ENCODE data around the gene DPP3. TPM values are rescaled to one million over a fixed set of nuclear protein-coding genes. Genes with fewer than 3 reads are reported as not detected.
A peak's percentile ranks its signal among the peaks of the same experiment; 100 is the strongest.

DPP3 gene
- total and polyA plus RNA-seq, 2 donors (not counting 1 experiment from before 2014, with no cell fraction given), result 33.6 to 39.6 TPM

GRCh38 chr11:66545701-66546367 is 65.6 kb downstream of the DPP3 start, which contains the start of gene ZDHHC24:
Gene ZDHHC24, minus strand, starts transcription at chr11:66546048. Its CDS starts 45 bp downstream, at chr11:66546003.
- Histone ChIP-seq H3K4me2 (ENCODE audit: extremely low read depth, insufficient read depth, low read length) (peak within 1 kb of the TSS; percentile 93), H3K4me1 (ENCODE audit: control insufficient read depth, extremely low read depth, insufficient read depth, low read length) (peaks cover 8% of the 10 kb centered on the region), H2AFZ (ENCODE audit: low read length) (peak within 1 kb of the TSS; percentile 51), H3K4me3 (replicated peaks in 1 of 4; ENCODE audit: control extremely low read depth in 1 of 4, insufficient read depth in 1 of 4, low read depth in 3 of 4, low read length in 4 of 4) (peak within 1 kb of the TSS; percentile 44 to 83 (median 70)), H4K20me1 (ENCODE audit: control insufficient read depth, extremely low read depth, insufficient read depth, low read length) (no peaks in the 10 kb centered on the region), H3K27ac (ENCODE audit: insufficient read depth, low read length) (peak within 1 kb of the TSS; percentile 46), H3K36me3 (ENCODE audit: control insufficient read depth, insufficient read depth, low read length) (peaks cover 4% of the 10 kb centered on the region), H3K9ac (ENCODE audit: insufficient read depth, low read length) (peak within 1 kb of the TSS; percentile 78), H3K79me2 (ENCODE audit: control insufficient read depth, insufficient read depth, low read length) (no peaks in the 10 kb centered on the region), H3K9me3 (ENCODE audit: control insufficient read depth, insufficient read depth, low read depth, low read length) (no peaks in the 10 kb centered on the region), H3K27me3 (ENCODE audit: control insufficient read depth, insufficient read depth, low read length) (peaks cover 17% of the 10 kb centered on the region)
- TF ChIP-seq EZH2 (IDR thresholded peaks at IDR 0.05; ENCODE audit: low read length, missing control alignments), result no peak
- no peak for TF ChIP-seq CTCF (conservative IDR thresholded peaks at IDR 0.05 in 1 of 2, IDR thresholded peaks at IDR 0.05 in 1 of 2; ENCODE audit: low read depth in 1 of 2, low read length in 2 of 2)
- peak; percentile 97 for DNase-seq (ENCODE audit: low read depth in 2 of 2)

GRCh38 chr11:66546368-66546965 is 66.2 kb downstream of the DPP3 start, which contains the start of gene ACTN3:
Gene ACTN3, plus strand, starts transcription at chr11:66546903. Its CDS starts 35 bp downstream, at chr11:66546938.
- peaks cover 4% of the 10 kb centered on the region for H3K36me3 ChIP-seq (ENCODE audit: control insufficient read depth, insufficient read depth, low read length)
- H3K4me2 ChIP-seq (ENCODE audit: extremely low read depth, insufficient read depth, low read length), result peak within 1 kb of the TSS; percentile 93
- H4K20me1 ChIP-seq (ENCODE audit: control insufficient read depth, extremely low read depth, insufficient read depth, low read length), result no peaks in the 10 kb centered on the region
- no peaks in the 10 kb centered on the region for H3K9me3 ChIP-seq (ENCODE audit: control insufficient read depth, insufficient read depth, low read depth, low read length)
- H3K27ac ChIP-seq (ENCODE audit: insufficient read depth, low read length), result peak within 1 kb of the TSS; percentile 46
- H2AFZ ChIP-seq (ENCODE audit: low read length), result peak within 1 kb of the TSS; percentile 51
- H3K79me2 ChIP-seq (ENCODE audit: control insufficient read depth, insufficient read depth, low read length), result no peaks in the 10 kb centered on the region
- peaks cover 8% of the 10 kb centered on the region for H3K4me1 ChIP-seq (ENCODE audit: control insufficient read depth, extremely low read depth, insufficient read depth, low read length)
- H3K4me3 ChIP-seq (replicated peaks in 1 of 4; ENCODE audit: control extremely low read depth in 1 of 4, insufficient read depth in 1 of 4, low read depth in 3 of 4, low read length in 4 of 4), result peak within 1 kb of the TSS; percentile 44 to 83 (median 70)
- H3K27me3 ChIP-seq (ENCODE audit: control insufficient read depth, insufficient read depth, low read length), result peaks cover 19% of the 10 kb centered on the region
- DNase-seq (ENCODE audit: low read depth in 2 of 2), result peak; percentile 27 to 37
- TF ChIP-seq EZH2 (IDR thresholded peaks at IDR 0.05; ENCODE audit: low read length, missing control alignments) (peak; percentile 46), CTCF (conservative IDR thresholded peaks at IDR 0.05 in 1 of 2, IDR thresholded peaks at IDR 0.05 in 1 of 2; ENCODE audit: low read depth in 1 of 2, low read length in 2 of 2) (no peak)
- H3K9ac ChIP-seq (ENCODE audit: insufficient read depth, low read length), result peak within 1 kb of the TSS; percentile 78

- Histone ChIP-seq H3K79me2 (ENCODE audit: control insufficient read depth, insufficient read depth, low read length) (no peaks in the 10 kb centered on the region), H3K9me3 (ENCODE audit: control insufficient read depth, insufficient read depth, low read depth, low read length) (no peaks in the 10 kb centered on the region), H3K27me3 (ENCODE audit: control insufficient read depth, insufficient read depth, low read length) (peaks cover 19% of the 10 kb centered on the region), H3K27ac (ENCODE audit: insufficient read depth, low read length) (no peak overlapping the region), H3K4me2 (ENCODE audit: extremely low read depth, insufficient read depth, low read length) (peak overlapping the region; percentile 83), H3K36me3 (ENCODE audit: control insufficient read depth, insufficient read depth, low read length) (peaks cover 4% of the 10 kb centered on the region), H2AFZ (ENCODE audit: low read length) (no peak overlapping the region), H3K9ac (ENCODE audit: insufficient read depth, low read length) (no peak overlapping the region), H3K4me1 (ENCODE audit: control insufficient read depth, extremely low read depth, insufficient read depth, low read length) (peaks cover 7% of the 10 kb centered on the region), H3K4me3 (replicated peaks in 1 of 4; ENCODE audit: control extremely low read depth in 1 of 4, insufficient read depth in 1 of 4, low read depth in 3 of 4, low read length in 4 of 4) (no peak overlapping the region), H4K20me1 (ENCODE audit: control insufficient read depth, extremely low read depth, insufficient read depth, low read length) (no peaks in the 10 kb centered on the region)
- TF ChIP-seq EZH2 (IDR thresholded peaks at IDR 0.05; ENCODE audit: low read length, missing control alignments) (no peak), CTCF (conservative IDR thresholded peaks at IDR 0.05 in 1 of 2, IDR thresholded peaks at IDR 0.05 in 1 of 2; ENCODE audit: low read depth in 1 of 2, low read length in 2 of 2) (no peak)
- DNase-seq (ENCODE audit: low read depth in 2 of 2), result no peak
Measured at GRCh38 chr11:66546966-66547661, 66.9 kb downstream of the DPP3 start.

Data from fibroblast of lung (primary cell).